MM.1S (cell line): Measurements from ENCODE around the gene SLC25A48.
"Not testable (repeated sequence)": the region's sequence is repeated elsewhere in the genome, so short reads cannot be mapped to it uniquely, and the experiment has no call there.

Experiments used
- DNase-seq: peaks from one replicate; pipeline ENCODE4 v3.0.0-alpha.2; 2015
- H2AFZ ChIP-seq: fragments of 300-600 bp; sonication (generic); 2 replicates; pipeline ENCODE4 v1.6.0; 2016; ENCODE audit warnings: antibody characterized with exemption, low read length
- H3F3A ChIP-seq: fragments of 300-600 bp; sonication (generic); 2 replicates; pipeline ENCODE4 v1.6.1; 2016; ENCODE audit warnings: mild to moderate bottlenecking, antibody characterized with exemption, low read length, moderate library complexity, mixed read lengths; ENCODE audit not compliant: insufficient read depth
- H3K27ac ChIP-seq: fragments of 300-600 bp; sonication (generic); 2 replicates; pipeline ENCODE4 v1.5.1; 2016; ENCODE audit warnings: mild to moderate bottlenecking, low read length
- H3K27me3 ChIP-seq: fragments of 300-600 bp; sonication (generic); replicated peaks from 2 replicates; pipeline ENCODE4 v1.6.0; 2016; ENCODE audit warnings: low read length; ENCODE audit not compliant: insufficient read depth
- H3K36me3 ChIP-seq: fragments of 300-600 bp; sonication (generic); replicated peaks from 2 replicates; pipeline ENCODE4 v1.6.1; 2016; ENCODE audit warnings: mild to moderate bottlenecking, low read length, mixed read lengths; ENCODE audit not compliant: insufficient read depth
- H3K4me1 ChIP-seq: fragments of 300-600 bp; sonication (generic); 2 replicates; pipeline ENCODE4 v1.6.1; 2016; ENCODE audit warnings: low read length, mixed read lengths
- H3K4me2 ChIP-seq: fragments of 300-600 bp; sonication (generic); 2 replicates; pipeline ENCODE4 v1.6.0; 2016; ENCODE audit warnings: low read depth, low read length
- H3K4me3 ChIP-seq: fragments of 300-600 bp; sonication (generic); 2 replicates; pipeline ENCODE4 v1.5.1; 2016; ENCODE audit warnings: low read length, mixed read lengths
- H3K79me2 ChIP-seq: fragments of 300-600 bp; sonication (generic); 2 replicates; pipeline ENCODE4 v1.6.1; 2016; ENCODE audit warnings: mixed run types, low read length, mixed read lengths
- H3K9ac ChIP-seq: fragments of 300-600 bp; sonication (generic); 2 replicates; pipeline ENCODE4 v1.6.1; 2016; ENCODE audit warnings: low read length, mixed read lengths
- H3K9me2 ChIP-seq: fragments of 300-600 bp; sonication (generic); replicated peaks from 2 replicates; pipeline ENCODE4 v1.6.1; 2016; ENCODE audit warnings: mild to moderate bottlenecking, low read length, mixed read lengths; ENCODE audit not compliant: insufficient read depth
- H3K9me3 ChIP-seq: fragments of 300-600 bp; sonication (generic); replicated peaks from 2 replicates; pipeline ENCODE4 v1.6.1; 2016; ENCODE audit warnings: mild to moderate bottlenecking, low read length, mixed read lengths; ENCODE audit not compliant: insufficient read depth
- H4K20me1 ChIP-seq: fragments of 300-600 bp; sonication (generic); 2 replicates; pipeline ENCODE4 v1.6.1; 2016; ENCODE audit warnings: mild to moderate bottlenecking, low read length, moderate library complexity, mixed read lengths; ENCODE audit not compliant: insufficient read depth
- EZH2 ChIP-seq: fragments of 300-600 bp; sonication (generic); optimal IDR thresholded peaks from 2 replicates; pipeline ENCODE3; 2017; ENCODE audit warnings: low read depth, mild to moderate bottlenecking, antibody characterized with exemption, low read length, mixed read lengths
- EZH2phosphoT487 ChIP-seq: fragments of 300-600 bp; sonication (generic); IDR thresholded peaks from 2 replicates; pipeline ENCODE4 v1.6.1; 2018; ENCODE audit warnings: antibody characterized with exemption, low read length
- TF ChIP-seq, protein P1 (sequence below): fragments of 300-600 bp; sonication (generic); IDR thresholded peaks from 2 replicates; pipeline ENCODE4 v1.5.1; 2016; ENCODE audit warnings: antibody characterized with exemption, low read length, mixed read lengths

SLC25A48 gene

GRCh38 chr5:135851186-135851914 is 16.9 kb downstream of the SLC25A48 start:
- Histone ChIP-seq H3K4me1 (no peaks in the 10 kb centered on the region), H3F3A (no peaks in the 10 kb centered on the region), H3K9ac (no peak overlapping the region), H4K20me1 (no peaks in the 10 kb centered on the region), H2AFZ (no peak overlapping the region), H3K9me3 (no peaks in the 10 kb centered on the region), H3K4me3 (no peak overlapping the region), H3K36me3 (no peaks in the 10 kb centered on the region), H3K9me2 (no peaks in the 10 kb centered on the region), H3K27ac (no peak overlapping the region), H3K27me3 (no peaks in the 10 kb centered on the region), H3K4me2 (no peak overlapping the region), H3K79me2 (no peaks in the 10 kb centered on the region)
- TF ChIP-seq EZH2 (no peak), EZH2phosphoT487 (no peak)
- TF ChIP-seq, protein P1, sequence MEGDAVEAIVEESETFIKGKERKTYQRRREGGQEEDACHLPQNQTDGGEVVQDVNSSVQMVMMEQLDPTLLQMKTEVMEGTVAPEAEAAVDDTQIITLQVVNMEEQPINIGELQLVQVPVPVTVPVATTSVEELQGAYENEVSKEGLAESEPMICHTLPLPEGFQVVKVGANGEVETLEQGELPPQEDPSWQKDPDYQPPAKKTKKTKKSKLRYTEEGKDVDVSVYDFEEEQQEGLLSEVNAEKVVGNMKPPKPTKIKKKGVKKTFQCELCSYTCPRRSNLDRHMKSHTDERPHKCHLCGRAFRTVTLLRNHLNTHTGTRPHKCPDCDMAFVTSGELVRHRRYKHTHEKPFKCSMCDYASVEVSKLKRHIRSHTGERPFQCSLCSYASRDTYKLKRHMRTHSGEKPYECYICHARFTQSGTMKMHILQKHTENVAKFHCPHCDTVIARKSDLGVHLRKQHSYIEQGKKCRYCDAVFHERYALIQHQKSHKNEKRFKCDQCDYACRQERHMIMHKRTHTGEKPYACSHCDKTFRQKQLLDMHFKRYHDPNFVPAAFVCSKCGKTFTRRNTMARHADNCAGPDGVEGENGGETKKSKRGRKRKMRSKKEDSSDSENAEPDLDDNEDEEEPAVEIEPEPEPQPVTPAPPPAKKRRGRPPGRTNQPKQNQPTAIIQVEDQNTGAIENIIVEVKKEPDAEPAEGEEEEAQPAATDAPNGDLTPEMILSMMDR = no peak
- no peak for DNase-seq

DNA sequence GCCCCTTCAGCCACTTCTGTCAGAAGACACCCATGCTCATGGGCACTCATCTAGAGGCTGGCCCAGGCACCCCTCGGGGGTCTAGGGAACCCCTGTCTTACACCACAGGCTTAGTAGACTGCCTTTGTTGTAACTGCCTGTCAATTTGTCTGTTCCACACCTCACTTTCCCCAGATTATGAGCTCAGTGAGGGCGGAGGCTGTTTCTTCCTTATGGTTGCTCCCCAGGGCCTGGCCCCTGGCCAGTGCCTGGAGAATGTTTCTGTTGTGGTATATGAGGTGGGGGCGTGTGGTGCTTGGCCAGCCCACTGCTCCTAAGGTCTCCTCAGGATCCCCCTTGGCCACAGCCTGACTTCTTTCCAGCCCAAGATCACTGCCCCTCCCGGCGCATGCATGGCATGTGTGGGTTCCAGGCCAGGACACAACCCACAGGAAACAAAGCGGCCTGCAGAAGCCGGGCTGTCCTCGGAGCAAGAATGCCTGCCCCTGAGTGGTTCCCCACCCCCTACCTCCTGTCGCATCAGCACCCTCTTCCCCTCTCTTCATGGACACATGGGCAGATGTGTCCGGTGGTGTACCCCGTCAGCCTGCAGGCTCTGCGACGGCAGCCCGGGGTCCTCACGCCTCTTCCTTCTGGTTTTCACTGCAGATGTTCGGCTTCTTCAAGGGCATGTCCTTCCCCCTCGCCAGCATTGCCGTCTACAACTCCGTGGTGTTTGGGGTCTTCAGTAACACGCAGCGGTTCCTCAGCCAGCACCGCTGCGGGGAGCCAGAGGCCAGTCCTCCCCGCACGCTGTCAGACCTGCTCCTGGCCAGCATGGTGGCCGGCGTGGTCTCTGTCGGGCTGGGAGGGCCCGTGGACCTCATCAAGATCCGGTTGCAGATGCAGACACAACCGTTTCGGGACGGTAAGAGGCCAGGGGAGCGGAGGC is 17.7 kb downstream of the SLC25A48 start:
- no peak overlapping the region for H3K4me2 ChIP-seq
- H3K27me3 ChIP-seq = no peaks in the 10 kb centered on the region
- no peaks in the 10 kb centered on the region for H3K9me3 ChIP-seq
- H3K4me3 ChIP-seq = no peak overlapping the region
- H3K27ac ChIP-seq = no peak overlapping the region
- TF ChIP-seq EZH2 (no peak), EZH2phosphoT487 (no peak)
- TF ChIP-seq, protein P1 = no peak
- no peaks in the 10 kb centered on the region for H3K4me1 ChIP-seq
- H3K9me2 ChIP-seq = no peaks in the 10 kb centered on the region
- H3F3A ChIP-seq = no peaks in the 10 kb centered on the region
- H3K9ac ChIP-seq = no peak overlapping the region
- H3K79me2 ChIP-seq = no peaks in the 10 kb centered on the region
- no peak for DNase-seq
- H2AFZ ChIP-seq = no peak overlapping the region
- H3K36me3 ChIP-seq = no peaks in the 10 kb centered on the region
- H4K20me1 ChIP-seq = no peaks in the 10 kb centered on the region

DNA sequence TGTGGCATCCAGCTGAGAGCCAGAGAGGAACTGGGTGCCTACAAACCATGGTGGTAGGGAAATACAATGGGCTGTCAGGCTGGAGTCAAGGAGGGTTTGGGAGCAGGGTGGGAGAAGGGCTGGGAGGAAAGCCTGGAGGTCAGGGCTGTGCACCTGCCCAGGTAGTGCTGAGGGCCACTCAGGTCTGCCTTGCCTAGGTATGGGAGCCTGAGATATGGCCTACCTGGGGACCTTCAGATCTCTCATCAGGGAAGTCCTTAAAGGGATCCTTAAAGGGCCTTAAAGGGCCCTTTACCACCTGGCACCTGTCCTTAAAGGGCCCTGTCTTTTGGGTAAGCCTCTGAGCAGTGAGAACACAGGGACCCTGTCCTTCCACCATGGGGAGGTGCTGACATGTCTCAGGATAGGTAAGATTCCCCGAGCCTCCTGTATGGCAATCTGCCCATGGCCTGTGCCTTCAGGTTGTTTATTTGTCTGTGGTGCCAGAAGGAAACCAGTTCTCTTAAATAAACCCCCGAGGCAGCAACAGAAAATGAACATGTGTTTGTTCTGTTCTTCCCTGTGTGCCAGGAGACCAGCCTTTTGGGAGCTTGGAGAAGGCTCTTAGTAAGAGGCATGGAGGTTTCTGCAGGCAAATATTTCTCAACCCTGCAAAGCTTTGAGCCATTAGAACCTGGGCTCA is 23.3 kb downstream of the SLC25A48 start:
- Histone ChIP-seq H4K20me1 (no peaks in the 10 kb centered on the region), H3K4me2 (no peak overlapping the region), H3F3A (no peaks in the 10 kb centered on the region), H3K9me3 (no peaks in the 10 kb centered on the region), H3K27ac (no peak overlapping the region), H3K4me3 (no peak overlapping the region), H2AFZ (no peak overlapping the region), H3K36me3 (no peaks in the 10 kb centered on the region), H3K4me1 (no peaks in the 10 kb centered on the region), H3K27me3 (no peaks in the 10 kb centered on the region), H3K9me2 (no peaks in the 10 kb centered on the region), H3K79me2 (no peaks in the 10 kb centered on the region), H3K9ac (no peak overlapping the region)
- no peak for DNase-seq
- no peak for TF ChIP-seq EZH2
- no peak for TF ChIP-seq EZH2phosphoT487
- TF ChIP-seq, protein P1 = no peak

- not testable (repeated sequence) for H3K4me1 ChIP-seq, H2AFZ ChIP-seq, H3K4me2 ChIP-seq, H3K79me2 ChIP-seq, H3F3A ChIP-seq, DNase-seq, H3K9me2 ChIP-seq, H3K36me3 ChIP-seq, H3K27me3 ChIP-seq, H3K9me3 ChIP-seq, H3K9ac ChIP-seq, H4K20me1 ChIP-seq, H3K27ac ChIP-seq, H3K4me3 ChIP-seq
These were observed 24.7 kb downstream of the SLC25A48 start for GRCh38 chr5:135859186-135859585.
